Tibial nerve (tissue), 3 donors: ENCODE results near the gene RASA2.

Experiments used
- POLR2A ChIP-seq, 2 donors: fragments of 450-650 bp; IDR thresholded peaks; one replicate each; pipeline ENCODE4 v1.6.1; 2017; ENCODE audit warnings: antibody characterized with exemption in 2 of 2, mild to moderate bottlenecking in 2 of 2, moderate library complexity in 2 of 2
- TF ChIP-seq, protein P1 (sequence below), 5 experiments: fragments of 200-600 bp in 3 of 5; fragments of 450-650 bp in 2 of 5; sonication (generic) in 3 of 5; IDR thresholded peaks; one replicate each; pipeline ENCODE4 v1.5.1; 2016 to 2019; ENCODE audit warnings: antibody characterized with exemption in 5 of 5, mild to moderate bottlenecking in 3 of 5, moderate library complexity in 2 of 5

DNA sequence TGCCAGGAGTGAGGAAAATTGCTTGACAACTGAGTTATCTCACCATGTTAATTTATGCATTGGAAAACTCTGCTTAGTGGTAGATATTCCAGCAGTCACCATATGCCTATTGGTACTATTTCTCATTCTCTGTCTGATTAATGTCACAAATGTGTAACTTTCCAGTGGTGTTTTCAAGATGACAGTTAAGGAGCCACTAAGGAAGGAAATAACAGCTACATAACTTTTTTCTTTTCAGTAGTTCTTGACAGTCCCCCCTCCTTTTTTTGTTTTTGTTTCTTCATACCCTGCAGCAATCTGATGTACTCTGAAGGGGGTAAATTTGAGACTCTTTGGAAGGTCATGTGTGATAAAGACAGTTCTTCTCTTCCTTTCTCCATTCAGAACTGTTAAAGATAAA lies 13.1 kb downstream of the RASA2 start:
- TF ChIP-seq, protein P1, sequence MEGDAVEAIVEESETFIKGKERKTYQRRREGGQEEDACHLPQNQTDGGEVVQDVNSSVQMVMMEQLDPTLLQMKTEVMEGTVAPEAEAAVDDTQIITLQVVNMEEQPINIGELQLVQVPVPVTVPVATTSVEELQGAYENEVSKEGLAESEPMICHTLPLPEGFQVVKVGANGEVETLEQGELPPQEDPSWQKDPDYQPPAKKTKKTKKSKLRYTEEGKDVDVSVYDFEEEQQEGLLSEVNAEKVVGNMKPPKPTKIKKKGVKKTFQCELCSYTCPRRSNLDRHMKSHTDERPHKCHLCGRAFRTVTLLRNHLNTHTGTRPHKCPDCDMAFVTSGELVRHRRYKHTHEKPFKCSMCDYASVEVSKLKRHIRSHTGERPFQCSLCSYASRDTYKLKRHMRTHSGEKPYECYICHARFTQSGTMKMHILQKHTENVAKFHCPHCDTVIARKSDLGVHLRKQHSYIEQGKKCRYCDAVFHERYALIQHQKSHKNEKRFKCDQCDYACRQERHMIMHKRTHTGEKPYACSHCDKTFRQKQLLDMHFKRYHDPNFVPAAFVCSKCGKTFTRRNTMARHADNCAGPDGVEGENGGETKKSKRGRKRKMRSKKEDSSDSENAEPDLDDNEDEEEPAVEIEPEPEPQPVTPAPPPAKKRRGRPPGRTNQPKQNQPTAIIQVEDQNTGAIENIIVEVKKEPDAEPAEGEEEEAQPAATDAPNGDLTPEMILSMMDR (IDR thresholded peaks at IDR 0.05) = no peak
- TF ChIP-seq POLR2A (IDR thresholded peaks at IDR 0.05) = no peak
